OCI-LY7 (cell line): ENCODE measurements around the gene RPL12. TPM values are rescaled to one million over a fixed set of nuclear protein-coding genes. Genes with fewer than 3 reads are reported as not detected.

Experiments used
- BruUV-seq: library from RNA; stranded (reverse); fragments of 400-500 nt; replicated peaks from 2 replicates; lab custom pipeline; 2021; lab: Mats Ljungman, UMichigan
- CTCF ChIA-PET: fragments of 300-600 bp; sonication (Branson Sonifier 250); formaldehyde crosslinking; loops from one replicate; lab custom pipeline; 2022; ENCODE audit warnings: antibody characterized with exemption; ENCODE audit not compliant: unreplicated experiment; lab: Charles Lee
- POLR2A ChIA-PET: fragments of 300-600 bp; sonication (Branson Sonifier 250); formaldehyde crosslinking; loops from one replicate; lab custom pipeline; 2022; ENCODE audit warnings: antibody characterized with exemption; lab: Charles Lee
- DNase-seq: peaks from one replicate; pipeline ENCODE4 v3.0.0-alpha.2; 2015; ENCODE audit warnings: low spot score
- H2AFZ ChIP-seq: fragments of 200-600 bp; sonication (generic), shearing (Covaris generic); 2 replicates; pipeline ENCODE4 v1.6.1; 2014; ENCODE audit warnings: mild to moderate bottlenecking, antibody characterized with exemption, low read length, moderate library complexity
- H3K27ac ChIP-seq: fragments of 200-600 bp; sonication (generic); 2 replicates; pipeline ENCODE4 v1.5.1; 2014; ENCODE audit warnings: mixed run types, low read depth, mild to moderate bottlenecking, moderate library complexity, low read length, inconsistent platforms; ENCODE audit not compliant: poor library complexity, severe bottlenecking
- H3K36me3 ChIP-seq: fragments of 200-600 bp; sonication (generic); 2 replicates; pipeline ENCODE4 v1.6.1; 2014; ENCODE audit warnings: mild to moderate bottlenecking, antibody characterized with exemption, low read length, moderate library complexity, mixed read lengths; ENCODE audit not compliant: insufficient read depth
- H3K4me1 ChIP-seq: fragments of 200-600 bp; sonication (generic); 2 replicates; pipeline ENCODE4 v1.5.1; 2014; ENCODE audit warnings: mild to moderate bottlenecking, low read length; ENCODE audit not compliant: insufficient read depth, poor library complexity, severe bottlenecking
- H3K4me2 ChIP-seq: fragments of 200-600 bp; sonication (generic); 2 replicates; pipeline ENCODE4 v1.6.1; 2014; ENCODE audit warnings: mild to moderate bottlenecking, low read length
- H3K4me3 ChIP-seq: fragments of 200-600 bp; sonication (generic); 2 replicates; pipeline ENCODE4 v1.5.1; 2014; ENCODE audit warnings: mild to moderate bottlenecking, low read depth, low read length; ENCODE audit not compliant: poor library complexity, severe bottlenecking
- H3K79me2 ChIP-seq: fragments of 200-600 bp; sonication (generic); 2 replicates; pipeline ENCODE4 v1.6.1; 2016; ENCODE audit warnings: low read depth, mild to moderate bottlenecking, low read length, moderate library complexity, mixed read lengths; ENCODE audit not compliant: insufficient read depth
- H3K9me2 ChIP-seq: fragments of 200-600 bp; sonication (generic); 2 replicates; pipeline ENCODE4 v1.6.1; 2016; ENCODE audit warnings: mild to moderate bottlenecking, low read length, mixed read lengths; ENCODE audit not compliant: insufficient read depth
- H3K9me3 ChIP-seq: fragments of 200-600 bp; sonication (generic); 2 replicates; pipeline ENCODE4 v1.6.1; 2014; ENCODE audit warnings: mild to moderate bottlenecking, mixed run types, low read length, mixed read lengths
- H4K20me1 ChIP-seq: fragments of 200-600 bp; sonication (generic); 2 replicates; pipeline ENCODE4 v1.6.1; 2014; ENCODE audit warnings: mild to moderate bottlenecking, antibody characterized with exemption, low read length, moderate library complexity, mixed read lengths; ENCODE audit not compliant: insufficient read depth
- CTCF ChIP-seq: fragments of 200-600 bp; sonication (generic); conservative IDR thresholded peaks from 2 replicates; pipeline ENCODE4 v1.5.1; 2014; ENCODE audit warnings: mild to moderate bottlenecking, antibody characterized with exemption, low read length, moderate library complexity, mixed read lengths
- EZH2phosphoT487 ChIP-seq: fragments of 200-600 bp; sonication (generic); IDR thresholded peaks from 2 replicates; pipeline ENCODE4 v1.6.1; 2018; ENCODE audit warnings: low read depth, borderline replicate concordance, mild to moderate bottlenecking, mixed run types, antibody characterized with exemption, low read length, moderate library complexity, mixed read lengths
- intact Hi-C: fragments of 100-400 bp; cut with micrococcal nuclease; formaldehyde crosslinking; loops from one replicate; pipeline ENCODE4 v1.10.0; 2022; ENCODE audit not compliant: unreplicated experiment
- total RNA-seq, 2 experiments: library from RNA; depleted of rRNA in 1 of 2; stranded (reverse); fragments of >200 nt in 1 of 2; shearing (Covaris generic) in 1 of 2; gene quantifications; 2 replicates each; pipeline ENCODE4 v1.2.3, GENCODE V29; 2014 to 2022

The RPL12 gene
- total RNA-seq, 2 experiments from 2014 or later: 1,622 to 1,868 TPM

DNA sequence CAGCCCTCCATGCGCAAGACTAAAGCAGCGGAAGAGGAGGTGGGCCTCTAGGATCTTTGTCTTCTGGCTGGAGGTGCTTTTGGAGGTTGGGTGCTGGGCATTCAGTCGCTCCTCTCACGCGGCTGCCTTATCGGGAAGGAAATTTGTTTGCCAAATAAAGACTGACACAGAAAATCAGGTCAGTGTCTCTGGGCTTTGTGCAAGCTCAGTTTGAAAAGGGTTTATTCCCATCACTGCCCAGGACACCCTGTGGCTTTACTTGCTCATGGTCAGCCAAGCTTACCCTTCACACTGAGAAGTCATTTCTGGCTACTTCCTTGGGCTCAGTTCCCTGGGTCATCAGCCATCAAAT, 43.7 kb downstream of the RPL12 start:
- POLR2A ChIA-PET: interaction anchor here (0.7 to 1.3 kb wide), 3 partner anchors 11 to 194 kb away, joined by 3 to 5 read pairs (median 3); partner anchors contain the start of gene SLC2A8
- CTCF ChIA-PET: no interaction called here
- Histone ChIP-seq H4K20me1 (no peaks in the 10 kb centered on the region), H3K9me2 (no peaks in the 10 kb centered on the region), H3K9me3 (no peaks in the 10 kb centered on the region), H3K4me3 (no peak overlapping the region), H2AFZ (no peak overlapping the region), H3K79me2 (no peaks in the 10 kb centered on the region), H3K4me1 (no peaks in the 10 kb centered on the region), H3K4me2 (no peak overlapping the region), H3K27ac (no peak overlapping the region), H3K36me3 (no peaks in the 10 kb centered on the region)
- intact Hi-C loops: no loop called here
- BruUV-seq: no TSS peak
- TF ChIP-seq CTCF (no peak), EZH2phosphoT487 (no peak)
- DNase-seq: no peak

- POLR2A ChIA-PET: interaction anchor here (0.6 to 1.3 kb wide), 2 partner anchors 10 to 749 kb away, joined by 3 to 5 read pairs; partner anchors contain the start of gene SLC2A8
- BruUV-seq: TSS peak; percentile 63
These were observed 44.3 kb downstream of the RPL12 start for GRCh38 chr9:127406799-127407491.

More at GRCh38 chr9:127406799-127407491, 44.3 kb downstream of the RPL12 start:
- Histone ChIP-seq H3K36me3 (no peaks in the 10 kb centered on the region), H2AFZ (no peak overlapping the region), H3K9me3 (no peaks in the 10 kb centered on the region), H4K20me1 (no peaks in the 10 kb centered on the region), H3K79me2 (no peaks in the 10 kb centered on the region), H3K4me2 (no peak overlapping the region), H3K4me3 (no peak overlapping the region), H3K27ac (no peak overlapping the region), H3K4me1 (no peaks in the 10 kb centered on the region), H3K9me2 (no peaks in the 10 kb centered on the region)
- TF ChIP-seq CTCF (no peak), EZH2phosphoT487 (no peak)
- no peak for DNase-seq
- intact Hi-C loops: no loop called here
- CTCF ChIA-PET: interaction anchor here (0.6 kb wide), 1 partner anchor 156 kb away, joined by 3 read pairs; no protein-coding TSS in a partner anchor
